Breast epithelium (tissue), 4 donors: ENCODE results near the gene FGF6. TPM values are rescaled to one million over a fixed set of nuclear protein-coding genes. Genes with fewer than 3 reads are reported as not detected.

Experiments used
- DNase-seq, 2 donors: peaks; one replicate each; pipeline ENCODE4 v3.0.0-alpha.2; 2019; ENCODE audit warnings: low spot score in 2 of 2
- H3K27ac ChIP-seq, 2 donors: fragments of 200-600 bp; sonication (generic) in 1 of 2; one replicate each; pipeline ENCODE4 v1.5.1; 2016 to 2019; ENCODE audit warnings: mild to moderate bottlenecking in 1 of 2
- H3K27me3 ChIP-seq, 2 donors: fragments of 200-600 bp; sonication (generic) in 1 of 2; one replicate each; pipeline versions ENCODE4 v1.5.1 to v1.6.0; 2017 to 2019; ENCODE audit warnings: control low read depth in 1 of 2, mild to moderate bottlenecking in 1 of 2
- H3K36me3 ChIP-seq: fragments of 200-600 bp; one replicate; pipeline ENCODE4 v1.5.1; 2019
- H3K4me1 ChIP-seq, 2 donors: fragments of 200-600 bp; sonication (generic); one replicate each; pipeline ENCODE4 v1.5.1; 2016 to 2019; ENCODE audit warnings: control low read depth in 1 of 2
- H3K4me3 ChIP-seq, 3 donors: fragments of 200-600 bp; sonication (generic); 1 replicate in 2 of 3; 2 replicates in 1 of 3; pipeline ENCODE4 v1.5.1; 2016 to 2019; ENCODE audit warnings: mild to moderate bottlenecking in 3 of 3, moderate library complexity in 2 of 3
- H3K9me3 ChIP-seq, 2 donors: fragments of 200-600 bp; sonication (generic) in 1 of 2; one replicate each; pipeline ENCODE4 v1.5.1; 2016 to 2019; ENCODE audit warnings: control low read depth in 1 of 2
- CTCF ChIP-seq, 3 donors: fragments of 450-650 bp; IDR thresholded peaks; one replicate each; pipeline ENCODE4 v1.5.1; 2016 to 2017; ENCODE audit warnings: antibody characterized with exemption in 3 of 3, mild to moderate bottlenecking in 3 of 3, moderate library complexity in 3 of 3
- POLR2A ChIP-seq: fragments of 450-650 bp; IDR thresholded peaks from one replicate; pipeline ENCODE4 v1.6.1; 2016; ENCODE audit warnings: antibody characterized with exemption, mild to moderate bottlenecking, moderate library complexity
- POLR2AphosphoS5 ChIP-seq, 3 donors: sonication (generic); formaldehyde crosslinking; IDR thresholded peaks; one replicate each; pipeline ENCODE4 v1.6.1; 2017; ENCODE audit warnings: antibody characterized with exemption in 3 of 3
- intact Hi-C: fragments of 100-400 bp; cut with DNase I; formaldehyde crosslinking; loops from one replicate; pipeline ENCODE4 v1.15.1; 2023; ENCODE audit warnings: low total_unique reads
- total RNA-seq, 3 donors: library from RNA; depleted of rRNA; stranded (reverse); fragments of >200 nt; gene quantifications; one replicate each; pipeline ENCODE4 v1.1.0, GENCODE V29; 2016

Gene FGF6
- total RNA-seq, 3 donors from 2014 or later: not detected

DNA sequence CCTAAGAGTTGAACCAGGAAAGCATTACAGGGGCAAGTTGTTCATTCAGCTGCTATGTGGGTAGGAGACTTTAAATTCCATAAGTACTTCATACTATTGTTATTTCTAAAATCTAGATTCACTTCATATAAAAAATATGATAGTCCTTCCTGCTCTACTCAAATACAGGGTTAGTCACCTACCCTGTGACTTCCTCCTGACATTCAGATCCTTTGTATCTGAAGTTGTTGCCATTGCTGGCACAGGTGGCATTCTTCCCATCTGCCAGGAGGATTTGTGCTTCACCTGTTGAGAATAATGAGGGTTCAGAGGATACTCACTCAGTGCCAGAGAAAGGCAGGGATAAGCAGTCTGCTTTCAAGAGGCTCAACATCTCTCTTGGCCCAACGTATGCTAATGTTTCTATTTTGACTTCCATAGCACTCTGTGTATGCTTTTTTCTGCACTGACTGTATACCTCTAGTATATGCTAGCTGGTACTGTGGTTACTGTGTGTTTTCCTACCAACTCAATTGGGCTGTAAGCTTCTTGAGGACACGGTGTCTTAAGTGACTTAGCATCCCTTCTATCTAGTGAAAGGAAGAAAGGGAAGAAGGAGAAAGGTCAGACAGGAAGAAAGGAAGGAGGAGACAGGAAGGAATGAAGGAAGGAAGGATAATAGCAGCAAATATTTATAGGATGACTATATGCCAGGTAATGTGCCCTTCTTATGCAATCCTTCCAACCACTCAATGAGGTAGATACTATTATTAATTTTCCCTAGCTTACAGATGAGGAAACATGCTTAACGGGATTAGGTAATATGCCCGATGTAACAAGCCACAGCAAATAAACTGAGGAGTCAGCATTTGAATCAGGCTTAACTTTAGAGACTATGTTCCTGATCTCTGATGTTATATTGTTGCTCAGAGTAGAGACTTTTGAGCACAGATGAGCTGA is 38.5 kb upstream of the FGF6 start:
- DNase-seq: no peak
- no peak overlapping the region for H3K27ac ChIP-seq
- no peaks in the 10 kb centered on the region for H3K9me3 ChIP-seq
- intact Hi-C loops: no loop called here
- peaks cover under 1% of the 10 kb centered on the region for H3K36me3 ChIP-seq
- H3K4me1 ChIP-seq: no peaks in the 10 kb centered on the region
- no peak overlapping the region for H3K4me3 ChIP-seq
- TF ChIP-seq POLR2A (no peak), CTCF (IDR thresholded peaks at IDR 0.05) (no peak), POLR2AphosphoS5 (IDR thresholded peaks at IDR 0.05) (no peak)
- no peaks in the 10 kb centered on the region for H3K27me3 ChIP-seq

DNA sequence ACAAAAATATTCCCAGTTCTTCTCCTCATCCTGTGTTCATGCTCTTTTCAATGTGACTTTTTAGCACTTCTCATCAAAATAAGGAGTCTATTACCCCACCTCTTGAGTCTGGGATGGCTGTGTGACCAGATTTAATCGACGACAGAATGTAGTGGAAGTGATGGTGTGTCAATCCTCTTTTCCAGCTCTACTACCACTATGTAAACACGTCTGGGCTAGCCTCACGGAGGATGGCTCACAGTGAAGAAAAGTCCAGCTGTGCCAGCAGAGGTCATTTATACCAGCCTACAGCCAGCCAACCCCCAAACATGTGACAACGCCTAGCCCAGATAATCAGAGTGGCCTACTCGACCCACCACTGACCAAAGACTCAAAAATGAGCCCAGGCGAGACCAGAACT is 37.3 kb upstream of the FGF6 start:
- no peak overlapping the region for H3K4me3 ChIP-seq
- intact Hi-C loops: no loop called here
- H3K36me3 ChIP-seq: no peaks in the 10 kb centered on the region
- no peaks in the 10 kb centered on the region for H3K4me1 ChIP-seq
- no peak for DNase-seq
- H3K27ac ChIP-seq: no peak overlapping the region
- no peaks in the 10 kb centered on the region for H3K27me3 ChIP-seq
- TF ChIP-seq POLR2AphosphoS5 (IDR thresholded peaks at IDR 0.05) (no peak), POLR2A (no peak), CTCF (IDR thresholded peaks at IDR 0.05) (no peak)
- H3K9me3 ChIP-seq: no peaks in the 10 kb centered on the region

- DNase-seq: no peak
- Histone ChIP-seq H3K36me3 (no peaks in the 10 kb centered on the region), H3K9me3 (no peaks in the 10 kb centered on the region), H3K4me3 (no peak overlapping the region), H3K4me1 (no peaks in the 10 kb centered on the region), H3K27ac (no peak overlapping the region), H3K27me3 (no peaks in the 10 kb centered on the region)
- intact Hi-C loops: no loop called here
- no peak for TF ChIP-seq POLR2A
- no peak for TF ChIP-seq CTCF (IDR thresholded peaks at IDR 0.05)
- TF ChIP-seq POLR2AphosphoS5 (IDR thresholded peaks at IDR 0.05): no peak
Observed at GRCh38 chr12:4478933-4479332, 33.3 kb upstream of the FGF6 start.

- H3K36me3 ChIP-seq: no peaks in the 10 kb centered on the region
- no peak for DNase-seq
- H3K27me3 ChIP-seq: no peaks in the 10 kb centered on the region
- intact Hi-C loops: no loop called here
- H3K4me1 ChIP-seq: no peaks in the 10 kb centered on the region
- H3K9me3 ChIP-seq: no peaks in the 10 kb centered on the region
- no peak overlapping the region for H3K4me3 ChIP-seq
- no peak for TF ChIP-seq POLR2A
- TF ChIP-seq POLR2AphosphoS5 (IDR thresholded peaks at IDR 0.05): no peak
- no peak for TF ChIP-seq CTCF (IDR thresholded peaks at IDR 0.05)
- no peak overlapping the region for H3K27ac ChIP-seq
Observed at GRCh38 chr12:4477129-4477528, 31.5 kb upstream of the FGF6 start.

GRCh38 chr12:4472046-4472445 is 26.4 kb upstream of the FGF6 start:
- intact Hi-C loops: no loop called here
- no peak overlapping the region for H3K4me3 ChIP-seq
- TF ChIP-seq CTCF (IDR thresholded peaks at IDR 0.05) (no peak), POLR2AphosphoS5 (IDR thresholded peaks at IDR 0.05) (no peak), POLR2A (no peak)
- H3K4me1 ChIP-seq: no peaks in the 10 kb centered on the region
- no peaks in the 10 kb centered on the region for H3K27me3 ChIP-seq
- H3K36me3 ChIP-seq: no peaks in the 10 kb centered on the region
- H3K9me3 ChIP-seq: no peaks in the 10 kb centered on the region
- H3K27ac ChIP-seq: no peak overlapping the region
- no peak for DNase-seq
